NT2/D1 (cell line): ENCODE measurements around the gene MAP1A.

Source experiments
- DNase-seq: peaks from one replicate; pipeline ENCODE4 v3.0.0-alpha.2; 2011; ENCODE audit warnings: low read depth, low spot score
- H3K27me3 ChIP-seq: 2 replicates; pipeline ENCODE4 v1.6.0; 2011; ENCODE audit warnings: mild to moderate bottlenecking; ENCODE audit not compliant: insufficient read length, insufficient read depth
- H3K36me3 ChIP-seq: 2 replicates; pipeline ENCODE4 v1.6.1; 2011; ENCODE audit warnings: mild to moderate bottlenecking, low read length, mixed read lengths; ENCODE audit not compliant: insufficient read depth, insufficient read length
- H3K4me1 ChIP-seq: 2 replicates; pipeline ENCODE4 v1.5.1; 2011; ENCODE audit not compliant: insufficient read depth, insufficient read length
- H3K4me3 ChIP-seq: 2 replicates; pipeline ENCODE4 v1.5.1; 2011; ENCODE audit warnings: low read depth; ENCODE audit not compliant: insufficient read length
- H3K9ac ChIP-seq: 2 replicates; pipeline ENCODE4 v1.6.0; 2011; ENCODE audit warnings: low read depth; ENCODE audit not compliant: insufficient read length
- H3K9me3 ChIP-seq: 2 replicates; pipeline ENCODE4 v1.5.1; 2011; ENCODE audit warnings: mild to moderate bottlenecking, low read length; ENCODE audit not compliant: insufficient read depth
- SUZ12 ChIP-seq: IDR thresholded peaks from 2 replicates; pipeline ENCODE4 v1.6.1; 2011; ENCODE audit not compliant: insufficient read length, insufficient read depth; ENCODE audit errors: extremely low read depth
- YY1 ChIP-seq: IDR thresholded peaks from 2 replicates; pipeline ENCODE4 v1.6.1; 2011; ENCODE audit not compliant: insufficient read length, insufficient read depth
- ZNF274 ChIP-seq: IDR thresholded peaks from 2 replicates; pipeline ENCODE4 v1.6.1; 2011; ENCODE audit warnings: mild to moderate bottlenecking, low read depth, low read length

Gene MAP1A

GRCh38 chr15:43526261-43526930 lies 9.0 kb downstream of the MAP1A start:
- Histone ChIP-seq H3K9ac (no peak overlapping the region), H3K4me1 (peaks cover 14% of the 10 kb centered on the region), H3K27me3 (no peaks in the 10 kb centered on the region), H3K4me3 (no peak overlapping the region), H3K9me3 (no peaks in the 10 kb centered on the region), H3K36me3 (peaks cover 78% of the 10 kb centered on the region)
- TF ChIP-seq YY1, result no peak
- TF ChIP-seq ZNF274, result no peak
- no peak for TF ChIP-seq SUZ12
- DNase-seq, result no peak

- Histone ChIP-seq H3K9ac (no peak overlapping the region), H3K27me3 (no peaks in the 10 kb centered on the region), H3K36me3 (peaks cover 70% of the 10 kb centered on the region), H3K4me3 (no peak overlapping the region), H3K4me1 (peaks cover 14% of the 10 kb centered on the region), H3K9me3 (no peaks in the 10 kb centered on the region)
- DNase-seq, result no peak
- TF ChIP-seq ZNF274 (no peak), YY1 (no peak), SUZ12 (no peak)
Observed at GRCh38 chr15:43527016-43527801, 9.8 kb downstream of the MAP1A start.

GRCh38 chr15:43527802-43528541 lies 10.6 kb downstream of the MAP1A start:
- no peak overlapping the region for H3K9ac ChIP-seq
- H3K9me3 ChIP-seq, result no peaks in the 10 kb centered on the region
- TF ChIP-seq YY1, result no peak
- TF ChIP-seq SUZ12, result no peak
- TF ChIP-seq ZNF274, result no peak

GRCh38 chr15:43528542-43529007 lies 11.2 kb downstream of the MAP1A start:
- no peak overlapping the region for H3K4me3 ChIP-seq
- no peaks in the 10 kb centered on the region for H3K9me3 ChIP-seq
- TF ChIP-seq YY1, result no peak
- no peak for TF ChIP-seq SUZ12
- TF ChIP-seq ZNF274, result no peak
- H3K36me3 ChIP-seq, result peaks cover 57% of the 10 kb centered on the region
- peaks cover 14% of the 10 kb centered on the region for H3K4me1 ChIP-seq
- no peak overlapping the region for H3K9ac ChIP-seq
- no peaks in the 10 kb centered on the region for H3K27me3 ChIP-seq
- no peak for DNase-seq

More at GRCh38 chr15:43527802-43528541, 10.6 kb downstream of the MAP1A start:
- H3K4me3 ChIP-seq, result no peak overlapping the region
- DNase-seq, result no peak
- H3K36me3 ChIP-seq, result peaks cover 63% of the 10 kb centered on the region
- no peaks in the 10 kb centered on the region for H3K27me3 ChIP-seq
- peaks cover 14% of the 10 kb centered on the region for H3K4me1 ChIP-seq

GRCh38 chr15:43529141-43529540 lies 11.7 kb downstream of the MAP1A start:
- no peaks in the 10 kb centered on the region for H3K27me3 ChIP-seq
- TF ChIP-seq YY1 (no peak), SUZ12 (no peak), ZNF274 (no peak)

GRCh38 chr15:43529587-43530345 lies 12.4 kb downstream of the MAP1A start:
- Histone ChIP-seq H3K9ac (no peak overlapping the region), H3K4me1 (peaks cover 14% of the 10 kb centered on the region), H3K4me3 (no peak overlapping the region), H3K9me3 (no peaks in the 10 kb centered on the region), H3K27me3 (no peaks in the 10 kb centered on the region), H3K36me3 (peaks cover 46% of the 10 kb centered on the region)
- DNase-seq, result no peak
- no peak for TF ChIP-seq SUZ12
- TF ChIP-seq YY1, result no peak
- no peak for TF ChIP-seq ZNF274

More at GRCh38 chr15:43529141-43529540, 11.7 kb downstream of the MAP1A start:
- H3K9me3 ChIP-seq, result no peaks in the 10 kb centered on the region
- no peak for DNase-seq
- H3K4me1 ChIP-seq, result peaks cover 14% of the 10 kb centered on the region
- H3K36me3 ChIP-seq, result peaks cover 51% of the 10 kb centered on the region
- H3K4me3 ChIP-seq, result no peak overlapping the region
- H3K9ac ChIP-seq, result no peak overlapping the region
